Endothelial cell of umbilical vein (primary cell): ENCODE data around the gene INHBB. TPM values are rescaled to one million over a fixed set of nuclear protein-coding genes. Genes with fewer than 3 reads are reported as not detected.

Experiments
- BruUV-seq: library from RNA; stranded (reverse); fragments of 400-500 nt; replicated peaks from 2 replicates; lab custom pipeline; 2021; lab: Mats Ljungman, UMichigan
- CTCF ChIA-PET: fragments of 300-600, 350-600 bp; sonication (Branson Sonifier 250); formaldehyde crosslinking; loops from one replicate; lab custom pipeline; 2021; ENCODE audit warnings: antibody characterized with exemption, inconsistent platforms; lab: Charles Lee
- POLR2A ChIA-PET: fragments of 300-600, 350-600 bp; sonication (Branson Sonifier 250); formaldehyde crosslinking; loops from one replicate; lab custom pipeline; 2021; ENCODE audit warnings: antibody characterized with exemption, inconsistent platforms; lab: Charles Lee
- DNase-seq: peaks from one replicate; pipeline ENCODE4 v3.0.0-alpha.2; 2011; ENCODE audit warnings: low read depth, low spot score
- FAIRE-seq: peaks from 2 replicates; lab custom pipeline; 2011; peaks lifted over from hg19 to GRCh38; lab: Jason Lieb, UNC
- H2AFZ ChIP-seq: 2 replicates; pipeline ENCODE4 v1.6.0; 2012; ENCODE audit warnings: low read depth, low read length, control low read depth, inconsistent platforms
- H3K27ac ChIP-seq: 2 replicates; pipeline ENCODE4 v1.5.1; 2011; ENCODE audit warnings: low read depth, mild to moderate bottlenecking, control low read depth, low read length, moderate library complexity; ENCODE audit not compliant: insufficient read depth
- H3K27me3 ChIP-seq, 2 experiments: 2 replicates each; pipeline versions ENCODE4 v1.6.0 to v1.6.1; 2011; ENCODE audit warnings: low read length in 2 of 2, mixed read lengths in 1 of 2; ENCODE audit not compliant: control insufficient read depth in 2 of 2, insufficient read depth in 2 of 2
- H3K36me3 ChIP-seq, 2 experiments: 2 replicates in 1 of 2; 3 replicates in 1 of 2; pipeline ENCODE4 v1.5.1; 2011; ENCODE audit warnings: low read length in 2 of 2, mild to moderate bottlenecking in 1 of 2, moderate library complexity in 1 of 2; ENCODE audit not compliant: control insufficient read depth in 2 of 2, insufficient read depth in 2 of 2; ENCODE audit errors: extremely low read depth in 1 of 2
- H3K4me1 ChIP-seq: 3 replicates; pipeline ENCODE4 v1.5.1; 2011; ENCODE audit warnings: mild to moderate bottlenecking, low read length; ENCODE audit not compliant: control insufficient read depth, insufficient read depth; ENCODE audit errors: extremely low read depth
- H3K4me2 ChIP-seq: 2 replicates; pipeline ENCODE4 v1.6.1; 2011; ENCODE audit warnings: low read length, control low read depth, mixed read lengths; ENCODE audit not compliant: insufficient read depth
- H3K4me3 ChIP-seq, 3 experiments: fragments of 200-600 bp in 1 of 3; sonication (generic), shearing (Covaris generic) in 1 of 3; replicated peaks in 1 of 3; 2 replicates each; pipeline ENCODE4 v1.5.1; 2011 to 2016; ENCODE audit warnings: control low read depth in 3 of 3, low read length in 3 of 3, mild to moderate bottlenecking in 2 of 3, inconsistent platforms in 1 of 3, low read depth in 1 of 3, moderate library complexity in 1 of 3; ENCODE audit not compliant: insufficient read depth in 1 of 3
- H3K79me2 ChIP-seq: 2 replicates; pipeline ENCODE4 v1.6.0; 2012; ENCODE audit warnings: low read length, inconsistent platforms; ENCODE audit not compliant: control insufficient read depth, insufficient read depth
- H3K9ac ChIP-seq: replicated peaks from 2 replicates; pipeline ENCODE3; 2011; ENCODE audit warnings: low read length, control low read depth; ENCODE audit not compliant: insufficient read depth; ENCODE audit errors: extremely low read depth
- H3K9me1 ChIP-seq: replicated peaks from 3 replicates; pipeline ENCODE4 v1.6.0; 2011; ENCODE audit warnings: mild to moderate bottlenecking, low read length; ENCODE audit not compliant: control insufficient read depth, insufficient read depth; ENCODE audit errors: extremely low read depth
- H3K9me3 ChIP-seq: replicated peaks from 2 replicates; pipeline ENCODE4 v1.5.1; 2012; ENCODE audit warnings: low read length, inconsistent platforms; ENCODE audit not compliant: control insufficient read depth, insufficient read depth
- H4K20me1 ChIP-seq: replicated peaks from 2 replicates; pipeline ENCODE3; 2011; ENCODE audit warnings: mild to moderate bottlenecking, low read length; ENCODE audit not compliant: control insufficient read depth, insufficient read depth; ENCODE audit errors: extremely low read depth
- CTCF ChIP-seq, 2 donors: IDR thresholded peaks; 1 replicate in 1 of 2; 2 replicates in 1 of 2; pipeline ENCODE4 v1.5.1; 2011; ENCODE audit warnings: low read length in 2 of 2, mild to moderate bottlenecking in 2 of 2, moderate library complexity in 2 of 2, control low read depth in 1 of 2, inconsistent platforms in 1 of 2, low read depth in 1 of 2; ENCODE audit not compliant: insufficient read depth in 1 of 2; ENCODE audit errors: extremely low read depth in 1 of 2
- EZH2 ChIP-seq: IDR thresholded peaks from 2 replicates; pipeline ENCODE4 v1.6.1; 2012; ENCODE audit warnings: borderline replicate concordance, low read depth, mild to moderate bottlenecking, moderate library complexity, low read length, inconsistent platforms; ENCODE audit not compliant: severe bottlenecking
- FOS ChIP-seq: IDR thresholded peaks from 2 replicates; pipeline ENCODE4 v1.6.1; 2011; ENCODE audit warnings: mild to moderate bottlenecking, low read length, moderate library complexity, borderline replicate concordance; ENCODE audit not compliant: insufficient read depth
- GATA2 ChIP-seq: IDR thresholded peaks from 2 replicates; pipeline ENCODE4 v1.7.0; 2011; ENCODE audit warnings: low read depth, mild to moderate bottlenecking, moderate library complexity, mixed read lengths, low read length; ENCODE audit not compliant: insufficient read length, insufficient read depth
- JUN ChIP-seq: IDR thresholded peaks from 2 replicates; pipeline ENCODE4 v1.6.1; 2011; ENCODE audit warnings: borderline replicate concordance, low read depth; ENCODE audit not compliant: insufficient read length, insufficient read depth
- MAX ChIP-seq: IDR thresholded peaks from 2 replicates; pipeline ENCODE4 v1.6.1; 2011; ENCODE audit not compliant: insufficient read depth, insufficient read length
- MYC ChIP-seq: IDR thresholded peaks from one replicate; pipeline ENCODE4 v1.6.1; 2011; ENCODE audit warnings: mild to moderate bottlenecking, low read depth, low read length
- POLR2A ChIP-seq: IDR thresholded peaks from 2 replicates; pipeline ENCODE4 v1.6.1; 2012; ENCODE audit warnings: low read depth, mild to moderate bottlenecking, control low read depth, low read length
- POLR2AphosphoS5 ChIP-seq: IDR thresholded peaks from 2 replicates; pipeline ENCODE4 v1.6.1; 2012; ENCODE audit warnings: low read depth, mild to moderate bottlenecking, control low read depth, low read length, moderate library complexity; ENCODE audit not compliant: insufficient read depth
- dilution Hi-C: fragments of 300-500 bp; cut with MboI; formaldehyde crosslinking; loops from one replicate; pipeline ENCODE4 v1.15.0; 2019; ENCODE audit warnings: low sequenced_read_pairs; ENCODE audit not compliant: extremely low pct_ligation_motif_present
- intact Hi-C: fragments of 100-400 bp; cut with micrococcal nuclease; formaldehyde crosslinking; loops from one replicate; pipeline ENCODE4 v1.10.0; 2022
- polyA plus RNA-seq, 4 experiments: library from polyadenylated mRNA; depleted of rRNA in 3 of 4; stranded (reverse) in 3 of 4; unstranded in 1 of 4; fragments of >200 nt; gene quantifications; 2 replicates each; pipeline versions ENCODE4 v1.2.1 to v1.2.3, GENCODE V29; 2011 to 2012; ENCODE audit warnings: missing spikeins in 1 of 4
- total RNA-seq: library from RNA; stranded (reverse); gene quantifications from 2 replicates; pipeline ENCODE4 v1.2.3, GENCODE V29; 2021

The INHBB gene
- total and polyA plus RNA-seq, 2 donors (not counting 3 experiments of a cell fraction or from before 2014, with no cell fraction given) = 0.11 to 1.8 TPM

DNA sequence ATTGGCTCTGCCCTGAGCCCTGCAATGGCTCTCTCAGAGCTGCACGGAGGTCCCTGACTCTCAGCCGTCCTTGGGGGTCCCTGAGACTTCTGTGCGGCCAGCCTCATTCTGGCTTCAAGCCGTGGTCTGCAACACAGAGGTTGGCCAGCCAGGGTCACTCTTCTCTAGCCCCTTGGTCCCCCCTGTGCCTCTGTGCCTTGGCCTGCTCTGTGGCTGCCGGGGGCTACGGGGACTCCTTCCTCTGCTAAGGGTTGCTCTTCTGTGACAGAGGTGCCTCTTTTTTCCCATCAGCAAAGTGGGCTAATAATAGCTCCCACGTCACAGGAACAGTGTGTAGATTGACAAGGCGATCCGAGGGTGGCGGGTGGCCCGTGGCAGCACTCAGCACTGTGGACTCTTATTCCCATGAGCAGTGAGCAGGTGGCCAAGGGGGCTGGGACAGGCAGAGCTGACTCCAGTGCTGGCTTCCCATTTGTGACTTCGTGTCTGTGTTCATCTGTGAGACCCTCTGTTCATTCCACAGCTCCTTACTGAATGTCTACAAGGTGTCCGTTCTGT is 19.4 kb downstream of the INHBB start:
- ChIA-PET POLR2A (no interaction called here), CTCF (no interaction called here)
- no peak overlapping the region for H3K9ac ChIP-seq
- peaks cover 0 to 2% of the 10 kb centered on the region in 2 experiments for H3K27me3 ChIP-seq
- H2AFZ ChIP-seq = no peak overlapping the region
- intact Hi-C loops (no loop called here), dilution Hi-C loops (no loop called here)
- H3K36me3 ChIP-seq = no peaks in the 10 kb centered on the region
- no peak overlapping the region for H3K4me3 ChIP-seq
- no peaks in the 10 kb centered on the region for H3K9me3 ChIP-seq
- DNase-seq (no peak), FAIRE-seq (no peak)
- H3K4me2 ChIP-seq = no peak overlapping the region
- no peaks in the 10 kb centered on the region for H3K9me1 ChIP-seq
- TF ChIP-seq GATA2 (no peak), POLR2A (no peak), JUN (no peak), FOS (no peak), CTCF (IDR thresholded peaks at IDR 0.05; ENCODE audit: extremely low read depth in 1 of 2, insufficient read depth in 1 of 2, low read depth in 1 of 2, low read length in 2 of 2) (no peak), EZH2 (no peak), MAX (no peak), POLR2AphosphoS5 (no peak), MYC (no peak)
- BruUV-seq = no TSS peak
- H3K4me1 ChIP-seq = peaks cover 8% of the 10 kb centered on the region
- H3K27ac ChIP-seq = no peak overlapping the region
- no peaks in the 10 kb centered on the region for H4K20me1 ChIP-seq
- no peaks in the 10 kb centered on the region for H3K79me2 ChIP-seq
